ENCODE measurements around the gene RAPGEF4. TPM values are rescaled to one million over a fixed set of nuclear protein-coding genes. Genes with fewer than 3 reads are reported as not detected.

RAPGEF4 gene
- polyA plus RNA-seq, 1 experiment, result 1.3 TPM

- ChIA-PET POLR2A (no interaction called here), CTCF (interaction anchor here (0.5 to 6.8 kb wide), 56 partner anchors 9 to 1535 kb away, joined by 3 to 187 read pairs (median 4); no protein-coding TSS in a partner anchor)
- Histone ChIP-seq H3K27ac (ENCODE audit: low read depth, low read length) (no peak overlapping the region), H3K4me3 (ENCODE audit: low read depth, low read length) (no peak overlapping the region), H3K27me3 (ENCODE audit: control insufficient read depth, insufficient read depth, low read length) (no peaks in the 10 kb centered on the region), H3K9me3 (ENCODE audit: control insufficient read depth, insufficient read depth, low read length) (peaks cover 11% of the 10 kb centered on the region)
- DNase-seq (ENCODE audit: low read depth, low spot score), result peak; percentile 29
- TF ChIP-seq CTCF (IDR thresholded peaks at IDR 0.05; ENCODE audit: low read depth, low read length), result peak; percentile 96
Observed at GRCh38 chr2:172806493-172806892, 70.8 kb downstream of the RAPGEF4 start.

- no peak for DNase-seq (ENCODE audit: low read depth, low spot score)
- H3K27me3 ChIP-seq (ENCODE audit: control insufficient read depth, insufficient read depth, low read length), result no peaks in the 10 kb centered on the region
- no peak overlapping the region for H3K4me3 ChIP-seq (ENCODE audit: low read depth, low read length)
- ChIA-PET CTCF (interaction anchor here (0.5 to 6.8 kb wide), 43 partner anchors 8 to 1533 kb away, joined by 3 to 187 read pairs (median 5); no protein-coding TSS in a partner anchor), POLR2A (no interaction called here)
- no peak overlapping the region for H3K27ac ChIP-seq (ENCODE audit: low read depth, low read length)
- H3K9me3 ChIP-seq (ENCODE audit: control insufficient read depth, insufficient read depth, low read length), result peaks cover 7% of the 10 kb centered on the region
- TF ChIP-seq CTCF (IDR thresholded peaks at IDR 0.05; ENCODE audit: low read depth, low read length), result no peak
Observed at GRCh38 chr2:172806996-172807395, 71.4 kb downstream of the RAPGEF4 start.

GRCh38 chr2:172808156-172808555, 72.5 kb downstream of the RAPGEF4 start:
- Histone ChIP-seq H3K4me3 (ENCODE audit: low read depth, low read length) (no peak overlapping the region), H3K27me3 (ENCODE audit: control insufficient read depth, insufficient read depth, low read length) (no peaks in the 10 kb centered on the region), H3K9me3 (ENCODE audit: control insufficient read depth, insufficient read depth, low read length) (peaks cover 2% of the 10 kb centered on the region), H3K27ac (ENCODE audit: low read depth, low read length) (no peak overlapping the region)
- ChIA-PET CTCF (interaction anchor here (1.0 to 6.8 kb wide), 5 partner anchors 12 to 217 kb away, joined by 3 to 187 read pairs (median 32); no protein-coding TSS in a partner anchor), POLR2A (no interaction called here)
- TF ChIP-seq CTCF (IDR thresholded peaks at IDR 0.05; ENCODE audit: low read depth, low read length), result no peak
- no peak for DNase-seq (ENCODE audit: low read depth, low spot score)

GRCh38 chr2:172811027-172811426, 75.4 kb downstream of the RAPGEF4 start:
- TF ChIP-seq CTCF (IDR thresholded peaks at IDR 0.05; ENCODE audit: low read depth, low read length), result no peak
- no peak overlapping the region for H3K27ac ChIP-seq (ENCODE audit: low read depth, low read length)
- no peak overlapping the region for H3K4me3 ChIP-seq (ENCODE audit: low read depth, low read length)
- H3K27me3 ChIP-seq (ENCODE audit: control insufficient read depth, insufficient read depth, low read length), result no peaks in the 10 kb centered on the region
- no peak for DNase-seq (ENCODE audit: low read depth, low spot score)
- POLR2A ChIA-PET, result no interaction called here
- CTCF ChIA-PET, result interaction anchor here (1.0 kb wide), 1 partner anchor 121 kb away, joined by 3 read pairs; no protein-coding TSS in a partner anchor
- H3K9me3 ChIP-seq (ENCODE audit: control insufficient read depth, insufficient read depth, low read length), result no peaks in the 10 kb centered on the region

GRCh38 chr2:172812158-172812744, 76.6 kb downstream of the RAPGEF4 start:
- H3K9me3 ChIP-seq (ENCODE audit: control insufficient read depth, insufficient read depth, low read length), result no peaks in the 10 kb centered on the region
- no peak overlapping the region for H3K4me3 ChIP-seq (ENCODE audit: low read depth, low read length)
- POLR2A ChIA-PET, result no interaction called here
- CTCF ChIA-PET, result interaction anchor here (1.0 to 4.6 kb wide), 3 partner anchors 120 to 399 kb away, joined by 3 to 181 read pairs (median 13); no protein-coding TSS in a partner anchor
- DNase-seq (ENCODE audit: low read depth, low spot score), result no peak
- no peak overlapping the region for H3K27ac ChIP-seq (ENCODE audit: low read depth, low read length)
- TF ChIP-seq CTCF (IDR thresholded peaks at IDR 0.05; ENCODE audit: low read depth, low read length), result no peak
- H3K27me3 ChIP-seq (ENCODE audit: control insufficient read depth, insufficient read depth, low read length), result no peaks in the 10 kb centered on the region
